ENCODE measurements around the gene RELT. TPM values are rescaled to one million over a fixed set of nuclear protein-coding genes. Genes with fewer than 3 reads are reported as not detected.

The RELT gene
- total RNA-seq, result 6.9 TPM

GRCh38 chr11:73376160-73376802, at the start of gene RELT:
Gene RELT (plus strand): TSS chr11:73376399. CDS start chr11:73389137, 12,738 bp downstream.

Other genes starting within 250 kb of the RELT start
- gene FCHSD2, start 234.1 kb upstream of the RELT start, total RNA-seq, result 30.9 TPM
- 6.0 TPM for gene P2RY2, start 158.1 kb upstream of the RELT start, total RNA-seq
- 1.5 TPM for gene P2RY6, start 104.1 kb upstream of the RELT start, total RNA-seq
- 102 TPM for gene ARHGEF17, start 68.1 kb upstream of the RELT start, total RNA-seq
- 33.3 TPM for gene FAM168A, start 221.7 kb downstream of the RELT start, total RNA-seq